Keratinocyte (primary cell): ENCODE results near the gene SEMA7A. TPM values are rescaled to one million over a fixed set of nuclear protein-coding genes. Genes with fewer than 3 reads are reported as not detected.

Experiments
- DNase-seq: peaks from one replicate; pipeline ENCODE4 v3.0.0-alpha.2; 2011; ENCODE audit warnings: low read depth, missing footprints, low spot score
- FAIRE-seq: peaks from 2 replicates; lab custom pipeline; 2011; peaks lifted over from hg19 to GRCh38; lab: Jason Lieb, UNC
- H2AFZ ChIP-seq: 2 replicates; pipeline ENCODE4 v1.6.0; 2012; ENCODE audit warnings: low read length, control low read depth, inconsistent platforms; ENCODE audit not compliant: control insufficient read depth
- H3K27ac ChIP-seq: 2 replicates; pipeline ENCODE4 v1.5.1; 2011; ENCODE audit warnings: low read length; ENCODE audit not compliant: control insufficient read depth, insufficient read depth
- H3K27me3 ChIP-seq: 3 replicates; pipeline ENCODE4 v1.6.0; 2011; ENCODE audit warnings: low read length; ENCODE audit not compliant: control insufficient read depth, insufficient read depth; ENCODE audit errors: extremely low read depth
- H3K36me3 ChIP-seq, 2 experiments: 2 replicates in 1 of 2; 3 replicates in 1 of 2; pipeline ENCODE4 v1.5.1; 2011; ENCODE audit warnings: low read length in 2 of 2, mild to moderate bottlenecking in 1 of 2; ENCODE audit not compliant: control insufficient read depth in 2 of 2, insufficient read depth in 2 of 2; ENCODE audit errors: extremely low read depth in 1 of 2
- H3K4me1 ChIP-seq: 3 replicates; pipeline ENCODE4 v1.5.1; 2011; ENCODE audit warnings: low read length; ENCODE audit not compliant: control insufficient read depth, insufficient read depth; ENCODE audit errors: extremely low read depth
- H3K4me2 ChIP-seq: 3 replicates; pipeline ENCODE4 v1.6.0; 2011; ENCODE audit warnings: low read depth, low read length; ENCODE audit not compliant: control insufficient read depth, insufficient read depth; ENCODE audit errors: extremely low read depth
- H3K4me3 ChIP-seq, 3 experiments: fragments of 200-600 bp in 1 of 3; sonication (generic) in 1 of 3; 2 replicates in 2 of 3; 3 replicates in 1 of 3; pipeline ENCODE4 v1.5.1; 2011 to 2016; ENCODE audit warnings: low read length in 3 of 3, mild to moderate bottlenecking in 3 of 3, control low read depth in 2 of 3, inconsistent platforms in 1 of 3, low read depth in 1 of 3, mixed read lengths in 1 of 3, mixed run types in 1 of 3, moderate library complexity in 1 of 3; ENCODE audit not compliant: control insufficient read depth in 2 of 3, insufficient read depth in 2 of 3; ENCODE audit errors: extremely low read depth in 1 of 3
- H3K79me2 ChIP-seq: 2 replicates; pipeline ENCODE4 v1.6.0; 2012; ENCODE audit warnings: low read length; ENCODE audit not compliant: control insufficient read depth, insufficient read depth
- H3K9ac ChIP-seq: 3 replicates; pipeline ENCODE4 v1.6.0; 2011; ENCODE audit warnings: low read length; ENCODE audit not compliant: control insufficient read depth, insufficient read depth; ENCODE audit errors: extremely low read depth
- H3K9me1 ChIP-seq: 3 replicates; pipeline ENCODE4 v1.6.0; 2011; ENCODE audit warnings: low read length; ENCODE audit not compliant: control insufficient read depth, insufficient read depth; ENCODE audit errors: extremely low read depth
- H3K9me3 ChIP-seq: 2 replicates; pipeline ENCODE4 v1.5.1; 2012; ENCODE audit warnings: low read depth, low read length; ENCODE audit not compliant: control insufficient read depth
- H4K20me1 ChIP-seq: 3 replicates; pipeline ENCODE4 v1.6.0; 2011; ENCODE audit warnings: low read length; ENCODE audit not compliant: control insufficient read depth, insufficient read depth; ENCODE audit errors: extremely low read depth
- EZH2 ChIP-seq: IDR thresholded peaks from one replicate; pipeline ENCODE4 v1.6.1; 2012; ENCODE audit warnings: inconsistent platforms, mild to moderate bottlenecking, low read length, moderate library complexity
- dilution Hi-C: fragments of 300-500 bp; cut with MboI; formaldehyde crosslinking; loops from one replicate; pipeline ENCODE4 v1.7.0; 2020; ENCODE audit warnings: low sequenced_read_pairs; ENCODE audit not compliant: extremely low pct_ligation_motif_present
- polyA plus RNA-seq, 5 experiments: library from polyadenylated mRNA; depleted of rRNA in 3 of 5; stranded (reverse) in 3 of 5; stranded (forward) in 1 of 5; unstranded in 1 of 5; fragments of >200 nt; gene quantifications; 1 replicate in 1 of 5; 2 replicates in 3 of 5; 3 replicates in 1 of 5; pipeline versions ENCODE4 v1.2.1 to v1.2.3, GENCODE V29; 2011 to 2012; ENCODE audit warnings: missing spikeins in 2 of 5, low read depth in 1 of 5, low replicate concordance in 1 of 5
- TF ChIP-seq, protein P1 (sequence below), 3 experiments: IDR thresholded peaks in 1 of 3; conservative IDR thresholded peaks in 1 of 3; optimal IDR thresholded peaks in 1 of 3; 2 replicates in 2 of 3; 3 replicates in 1 of 3; pipeline versions ENCODE3 to v1.5.1; 2011; ENCODE audit warnings: low read length in 3 of 3, mild to moderate bottlenecking in 3 of 3, moderate library complexity in 2 of 3, control low read depth in 1 of 3, inconsistent platforms in 1 of 3; ENCODE audit not compliant: insufficient read depth in 2 of 3; ENCODE audit errors: extremely low read depth in 1 of 3

Gene SEMA7A
- polyA plus RNA-seq, 1 donor (not counting 4 experiments of a cell fraction or from before 2014, with no cell fraction given), result 8.0 TPM

DNA sequence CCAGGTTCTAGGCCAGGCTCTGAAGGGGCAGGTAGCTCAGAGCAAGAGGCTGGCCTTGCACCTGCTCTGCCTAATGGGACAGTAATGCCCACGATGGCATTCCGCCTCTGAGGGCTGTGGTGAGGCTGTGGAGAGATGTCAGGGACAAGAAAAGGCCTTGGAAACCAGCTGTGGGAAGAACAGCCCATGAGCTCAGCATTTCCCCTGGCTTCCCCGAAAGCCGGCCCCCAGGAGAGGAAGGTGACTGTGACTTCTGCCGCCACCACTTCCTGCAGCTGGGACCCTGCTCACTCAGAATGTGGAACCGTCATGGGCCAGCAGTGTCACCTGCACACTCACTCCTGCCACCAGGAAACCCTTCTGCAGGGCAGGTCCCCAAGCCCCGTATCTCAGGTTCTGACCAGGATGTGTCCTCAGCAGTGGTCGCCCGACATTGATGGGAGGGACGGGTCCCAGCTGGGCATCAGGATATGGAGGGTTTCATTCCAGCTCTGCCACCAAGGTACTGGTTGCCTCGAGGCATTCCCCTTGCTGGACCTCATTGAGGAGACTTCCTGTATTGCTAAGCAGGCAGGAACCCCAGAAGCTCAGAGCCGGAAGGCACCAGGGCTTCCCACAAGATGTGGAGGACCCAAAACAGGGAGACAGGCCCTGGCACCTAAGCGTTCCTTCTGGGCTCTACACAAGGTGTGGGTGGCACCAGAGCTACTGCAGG is 30.7 kb downstream of the SEMA7A start:
- no peak for DNase-seq
- H3K79me2 ChIP-seq, result no peaks in the 10 kb centered on the region
- H3K27me3 ChIP-seq, result no peaks in the 10 kb centered on the region
- H3K4me1 ChIP-seq, result peaks cover 57% of the 10 kb centered on the region
- no peaks in the 10 kb centered on the region for H3K36me3 ChIP-seq
- no peak for FAIRE-seq
- no peak for TF ChIP-seq EZH2
- TF ChIP-seq, protein P1, sequence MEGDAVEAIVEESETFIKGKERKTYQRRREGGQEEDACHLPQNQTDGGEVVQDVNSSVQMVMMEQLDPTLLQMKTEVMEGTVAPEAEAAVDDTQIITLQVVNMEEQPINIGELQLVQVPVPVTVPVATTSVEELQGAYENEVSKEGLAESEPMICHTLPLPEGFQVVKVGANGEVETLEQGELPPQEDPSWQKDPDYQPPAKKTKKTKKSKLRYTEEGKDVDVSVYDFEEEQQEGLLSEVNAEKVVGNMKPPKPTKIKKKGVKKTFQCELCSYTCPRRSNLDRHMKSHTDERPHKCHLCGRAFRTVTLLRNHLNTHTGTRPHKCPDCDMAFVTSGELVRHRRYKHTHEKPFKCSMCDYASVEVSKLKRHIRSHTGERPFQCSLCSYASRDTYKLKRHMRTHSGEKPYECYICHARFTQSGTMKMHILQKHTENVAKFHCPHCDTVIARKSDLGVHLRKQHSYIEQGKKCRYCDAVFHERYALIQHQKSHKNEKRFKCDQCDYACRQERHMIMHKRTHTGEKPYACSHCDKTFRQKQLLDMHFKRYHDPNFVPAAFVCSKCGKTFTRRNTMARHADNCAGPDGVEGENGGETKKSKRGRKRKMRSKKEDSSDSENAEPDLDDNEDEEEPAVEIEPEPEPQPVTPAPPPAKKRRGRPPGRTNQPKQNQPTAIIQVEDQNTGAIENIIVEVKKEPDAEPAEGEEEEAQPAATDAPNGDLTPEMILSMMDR (optimal IDR thresholded peaks at IDR 0.05 in 1 of 3, IDR thresholded peaks at IDR 0.05 in 1 of 3, conservative IDR thresholded peaks at IDR 0.05 in 1 of 3; ENCODE audit: extremely low read depth in 1 of 3, insufficient read depth in 2 of 3, low read length in 3 of 3), result no peak
- H3K9me1 ChIP-seq, result peaks cover 5% of the 10 kb centered on the region
- no peak overlapping the region for H2AFZ ChIP-seq
- no peaks in the 10 kb centered on the region for H3K9me3 ChIP-seq
- no peak overlapping the region for H3K27ac ChIP-seq
- H4K20me1 ChIP-seq, result no peaks in the 10 kb centered on the region
- dilution Hi-C loops, result no loop called here
- H3K4me3 ChIP-seq, result no peak overlapping the region
- H3K4me2 ChIP-seq, result no peak overlapping the region
- no peak overlapping the region for H3K9ac ChIP-seq

DNA sequence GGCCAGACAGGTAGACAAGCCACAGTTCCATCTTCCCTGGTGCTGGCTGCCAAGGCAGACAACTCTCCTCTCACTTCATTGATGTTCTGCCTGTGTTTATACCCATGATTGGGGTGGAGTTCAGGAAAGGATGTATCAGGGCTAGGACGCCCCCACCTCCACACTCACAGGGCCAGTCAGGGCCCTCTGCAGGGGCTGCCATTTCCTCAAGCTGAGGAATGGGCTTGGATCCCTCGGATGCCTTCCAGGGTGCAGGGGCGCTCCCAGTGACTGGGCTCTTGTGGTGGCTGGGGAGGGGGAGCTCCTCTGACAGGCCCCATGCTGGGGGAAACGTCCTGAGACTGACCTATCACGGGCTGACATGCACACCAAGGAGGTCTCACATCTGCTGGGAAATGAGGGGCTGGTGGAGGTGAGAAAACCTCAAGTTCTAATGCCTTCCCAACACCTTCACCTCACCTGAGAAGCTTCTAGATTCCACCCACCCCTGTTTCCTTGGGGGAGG is 31.4 kb downstream of the SEMA7A start:
- H3K36me3 ChIP-seq, result no peaks in the 10 kb centered on the region
- H3K4me3 ChIP-seq, result no peak overlapping the region
- no peaks in the 10 kb centered on the region for H3K27me3 ChIP-seq
- FAIRE-seq (no peak), DNase-seq (no peak)
- H3K4me2 ChIP-seq, result no peak overlapping the region
- peaks cover 2% of the 10 kb centered on the region for H3K9me1 ChIP-seq
- H2AFZ ChIP-seq, result no peak overlapping the region
- H3K79me2 ChIP-seq, result no peaks in the 10 kb centered on the region
- dilution Hi-C loops, result no loop called here
- peaks cover 57% of the 10 kb centered on the region for H3K4me1 ChIP-seq
- no peak overlapping the region for H3K9ac ChIP-seq
- H3K27ac ChIP-seq, result no peak overlapping the region
- no peaks in the 10 kb centered on the region for H4K20me1 ChIP-seq
- H3K9me3 ChIP-seq, result no peaks in the 10 kb centered on the region
- no peak for TF ChIP-seq EZH2
- TF ChIP-seq, protein P1 (optimal IDR thresholded peaks at IDR 0.05 in 1 of 3, IDR thresholded peaks at IDR 0.05 in 1 of 3, conservative IDR thresholded peaks at IDR 0.05 in 1 of 3; ENCODE audit: extremely low read depth in 1 of 3, insufficient read depth in 2 of 3, low read length in 3 of 3), result no peak
